Keratinocyte (primary cell): ENCODE results near the gene LCE3B. TPM values are rescaled to one million over a fixed set of nuclear protein-coding genes. Genes with fewer than 3 reads are reported as not detected.

Experiments
- DNase-seq: peaks from one replicate; pipeline ENCODE4 v3.0.0-alpha.2; 2011; ENCODE audit warnings: low read depth, missing footprints, low spot score
- FAIRE-seq: peaks from 2 replicates; lab custom pipeline; 2011; peaks lifted over from hg19 to GRCh38; lab: Jason Lieb, UNC
- H2AFZ ChIP-seq: 2 replicates; pipeline ENCODE4 v1.6.0; 2012; ENCODE audit warnings: low read length, control low read depth, inconsistent platforms; ENCODE audit not compliant: control insufficient read depth
- H3K27ac ChIP-seq: 2 replicates; pipeline ENCODE4 v1.5.1; 2011; ENCODE audit warnings: low read length; ENCODE audit not compliant: control insufficient read depth, insufficient read depth
- H3K27me3 ChIP-seq: 3 replicates; pipeline ENCODE4 v1.6.0; 2011; ENCODE audit warnings: low read length; ENCODE audit not compliant: control insufficient read depth, insufficient read depth; ENCODE audit errors: extremely low read depth
- H3K36me3 ChIP-seq, 2 experiments: 2 replicates in 1 of 2; 3 replicates in 1 of 2; pipeline ENCODE4 v1.5.1; 2011; ENCODE audit warnings: low read length in 2 of 2, mild to moderate bottlenecking in 1 of 2; ENCODE audit not compliant: control insufficient read depth in 2 of 2, insufficient read depth in 2 of 2; ENCODE audit errors: extremely low read depth in 1 of 2
- H3K4me1 ChIP-seq: 3 replicates; pipeline ENCODE4 v1.5.1; 2011; ENCODE audit warnings: low read length; ENCODE audit not compliant: control insufficient read depth, insufficient read depth; ENCODE audit errors: extremely low read depth
- H3K4me2 ChIP-seq: 3 replicates; pipeline ENCODE4 v1.6.0; 2011; ENCODE audit warnings: low read depth, low read length; ENCODE audit not compliant: control insufficient read depth, insufficient read depth; ENCODE audit errors: extremely low read depth
- H3K4me3 ChIP-seq, 3 experiments: fragments of 200-600 bp in 1 of 3; sonication (generic) in 1 of 3; 2 replicates in 2 of 3; 3 replicates in 1 of 3; pipeline ENCODE4 v1.5.1; 2011 to 2016; ENCODE audit warnings: low read length in 3 of 3, mild to moderate bottlenecking in 3 of 3, control low read depth in 2 of 3, inconsistent platforms in 1 of 3, low read depth in 1 of 3, mixed read lengths in 1 of 3, mixed run types in 1 of 3, moderate library complexity in 1 of 3; ENCODE audit not compliant: control insufficient read depth in 2 of 3, insufficient read depth in 2 of 3; ENCODE audit errors: extremely low read depth in 1 of 3
- H3K79me2 ChIP-seq: 2 replicates; pipeline ENCODE4 v1.6.0; 2012; ENCODE audit warnings: low read length; ENCODE audit not compliant: control insufficient read depth, insufficient read depth
- H3K9ac ChIP-seq: 3 replicates; pipeline ENCODE4 v1.6.0; 2011; ENCODE audit warnings: low read length; ENCODE audit not compliant: control insufficient read depth, insufficient read depth; ENCODE audit errors: extremely low read depth
- H3K9me1 ChIP-seq: 3 replicates; pipeline ENCODE4 v1.6.0; 2011; ENCODE audit warnings: low read length; ENCODE audit not compliant: control insufficient read depth, insufficient read depth; ENCODE audit errors: extremely low read depth
- H3K9me3 ChIP-seq: 2 replicates; pipeline ENCODE4 v1.5.1; 2012; ENCODE audit warnings: low read depth, low read length; ENCODE audit not compliant: control insufficient read depth
- H4K20me1 ChIP-seq: 3 replicates; pipeline ENCODE4 v1.6.0; 2011; ENCODE audit warnings: low read length; ENCODE audit not compliant: control insufficient read depth, insufficient read depth; ENCODE audit errors: extremely low read depth
- CTCF ChIP-seq, 3 experiments: IDR thresholded peaks in 1 of 3; conservative IDR thresholded peaks in 1 of 3; optimal IDR thresholded peaks in 1 of 3; 2 replicates in 2 of 3; 3 replicates in 1 of 3; pipeline versions ENCODE3 to v1.5.1; 2011; ENCODE audit warnings: low read length in 3 of 3, mild to moderate bottlenecking in 3 of 3, moderate library complexity in 2 of 3, control low read depth in 1 of 3, inconsistent platforms in 1 of 3; ENCODE audit not compliant: insufficient read depth in 2 of 3; ENCODE audit errors: extremely low read depth in 1 of 3
- EZH2 ChIP-seq: IDR thresholded peaks from one replicate; pipeline ENCODE4 v1.6.1; 2012; ENCODE audit warnings: inconsistent platforms, mild to moderate bottlenecking, low read length, moderate library complexity
- dilution Hi-C: fragments of 300-500 bp; cut with MboI; formaldehyde crosslinking; loops from one replicate; pipeline ENCODE4 v1.7.0; 2020; ENCODE audit warnings: low sequenced_read_pairs; ENCODE audit not compliant: extremely low pct_ligation_motif_present
- polyA plus RNA-seq, 5 experiments: library from polyadenylated mRNA; depleted of rRNA in 3 of 5; stranded (reverse) in 3 of 5; stranded (forward) in 1 of 5; unstranded in 1 of 5; fragments of >200 nt; gene quantifications; 1 replicate in 1 of 5; 2 replicates in 3 of 5; 3 replicates in 1 of 5; pipeline versions ENCODE4 v1.2.1 to v1.2.3, GENCODE V29; 2011 to 2012; ENCODE audit warnings: missing spikeins in 2 of 5, low read depth in 1 of 5, low replicate concordance in 1 of 5

Gene LCE3B
- polyA plus RNA-seq, 1 donor (not counting 4 experiments of a cell fraction or from before 2014, with no cell fraction given): not detected

GRCh38 chr1:152646656-152647055 lies 33.0 kb downstream of the LCE3B start:
- H4K20me1 ChIP-seq: no peaks in the 10 kb centered on the region
- no peaks in the 10 kb centered on the region for H3K4me1 ChIP-seq
- H3K27ac ChIP-seq: no peak overlapping the region
- no peak overlapping the region for H3K4me3 ChIP-seq
- no peaks in the 10 kb centered on the region for H3K36me3 ChIP-seq
- no peak overlapping the region for H3K9ac ChIP-seq
- H3K27me3 ChIP-seq: peaks cover 5% of the 10 kb centered on the region
- FAIRE-seq (no peak), DNase-seq (no peak)
- no peaks in the 10 kb centered on the region for H3K9me1 ChIP-seq
- no peak overlapping the region for H3K4me2 ChIP-seq
- TF ChIP-seq EZH2: no peak
- no peak for TF ChIP-seq CTCF (optimal IDR thresholded peaks at IDR 0.05 in 1 of 3, IDR thresholded peaks at IDR 0.05 in 1 of 3, conservative IDR thresholded peaks at IDR 0.05 in 1 of 3; ENCODE audit: extremely low read depth in 1 of 3, insufficient read depth in 2 of 3, low read length in 3 of 3)
- dilution Hi-C loops: no loop called here
- no peak overlapping the region for H2AFZ ChIP-seq
- no peaks in the 10 kb centered on the region for H3K79me2 ChIP-seq
- H3K9me3 ChIP-seq: no peaks in the 10 kb centered on the region

GRCh38 chr1:152654110-152654509 lies 40.5 kb downstream of the LCE3B start:
- H3K36me3 ChIP-seq: no peaks in the 10 kb centered on the region
- peaks cover 6% of the 10 kb centered on the region for H3K4me1 ChIP-seq
- no peak overlapping the region for H3K27ac ChIP-seq
- no peak overlapping the region for H2AFZ ChIP-seq
- peak; percentile 19 for DNase-seq
- FAIRE-seq: peak; percentile 55
- no peaks in the 10 kb centered on the region for H3K9me3 ChIP-seq
- no peaks in the 10 kb centered on the region for H3K27me3 ChIP-seq
- H3K9me1 ChIP-seq: no peaks in the 10 kb centered on the region
- H3K9ac ChIP-seq: no peak overlapping the region
- no peaks in the 10 kb centered on the region for H3K79me2 ChIP-seq
- no peak overlapping the region for H3K4me3 ChIP-seq
- dilution Hi-C loops: no loop called here
- H3K4me2 ChIP-seq: no peak overlapping the region
- H4K20me1 ChIP-seq: no peaks in the 10 kb centered on the region
- TF ChIP-seq EZH2: no peak
- TF ChIP-seq CTCF (optimal IDR thresholded peaks at IDR 0.05 in 1 of 3, IDR thresholded peaks at IDR 0.05 in 1 of 3, conservative IDR thresholded peaks at IDR 0.05 in 1 of 3; ENCODE audit: extremely low read depth in 1 of 3, insufficient read depth in 2 of 3, low read length in 3 of 3): peak; percentile 67 to 86 (median 80)
